ENCODE results near the gene TET3. TPM values are rescaled to one million over a fixed set of nuclear protein-coding genes. Genes with fewer than 3 reads are reported as not detected.
A peak's percentile ranks its signal among the peaks of the same experiment; 100 is the strongest.

Gene TET3
- total and polyA plus RNA-seq, 2 donors (not counting 3 experiments of a cell fraction or from before 2014, with no cell fraction given), result 3.4 to 15.6 TPM

DNA sequence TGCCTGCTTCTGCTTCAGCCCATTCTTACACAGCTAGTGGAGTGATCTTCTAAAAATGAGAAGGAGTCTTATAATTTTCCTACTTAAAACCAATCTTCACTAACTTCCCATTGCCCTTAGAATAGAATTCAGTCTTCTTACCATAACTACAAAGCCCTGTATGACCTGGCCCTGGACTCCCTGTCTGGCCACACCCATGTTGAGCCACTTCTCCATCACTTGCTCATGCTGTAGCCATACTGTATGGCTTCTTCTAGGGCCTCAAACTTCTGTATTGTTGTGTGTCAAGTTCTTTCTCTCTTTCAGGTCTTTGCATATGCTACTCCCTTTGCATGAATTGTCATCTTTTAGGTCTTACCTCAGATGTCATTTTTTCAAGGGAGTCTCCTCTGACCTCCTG, 46.8 kb upstream of the TET3 start:
- Histone ChIP-seq H3K27ac (ENCODE audit: insufficient read depth, low read depth, low read length) (no peak overlapping the region), H3K9me1 (replicated peaks; ENCODE audit: control insufficient read depth, extremely low read depth, insufficient read depth, low read length) (no peaks in the 10 kb centered on the region), H3K9me3 (replicated peaks; ENCODE audit: control insufficient read depth, insufficient read depth, low read length) (no peaks in the 10 kb centered on the region), H3K36me3 (ENCODE audit: control insufficient read depth in 2 of 2, extremely low read depth in 1 of 2, insufficient read depth in 2 of 2, low read length in 2 of 2) (peaks cover 3% of the 10 kb centered on the region in 2 experiments), H3K4me3 (replicated peaks in 1 of 3; ENCODE audit: insufficient read depth in 1 of 3, low read depth in 1 of 3, low read length in 3 of 3) (no peak overlapping the region), H4K20me1 (replicated peaks; ENCODE audit: control insufficient read depth, extremely low read depth, insufficient read depth, low read length) (peaks cover 3% of the 10 kb centered on the region), H3K79me2 (ENCODE audit: control insufficient read depth, insufficient read depth, low read length) (peaks cover 52% of the 10 kb centered on the region), H3K9ac (replicated peaks; ENCODE audit: extremely low read depth, insufficient read depth, low read length) (no peak overlapping the region), H2AFZ (ENCODE audit: low read depth, low read length) (no peak overlapping the region), H3K4me2 (ENCODE audit: insufficient read depth, low read length) (no peak overlapping the region), H3K27me3 (ENCODE audit: control insufficient read depth in 2 of 2, insufficient read depth in 2 of 2, low read length in 2 of 2) (no peaks in the 10 kb centered on the region), H3K4me1 (ENCODE audit: control insufficient read depth, extremely low read depth, insufficient read depth, low read length) (peaks cover 5% of the 10 kb centered on the region)
- FAIRE-seq (no peak), DNase-seq (ENCODE audit: low read depth, low spot score) (no peak)
- dilution Hi-C loops (cut with MboI; ENCODE audit: extremely low pct_ligation_motif_present, low sequenced_read_pairs), result no loop called here
- POLR2A ChIA-PET, result no interaction called here
- CTCF ChIA-PET, result interaction anchor here (0.8 to 1.6 kb wide), 3 partner anchors 8 to 33 kb away, joined by 3 to 5 read pairs (median 4); no protein-coding TSS in a partner anchor
- TF ChIP-seq POLR2AphosphoS5 (IDR thresholded peaks at IDR 0.05; ENCODE audit: insufficient read depth, low read depth, low read length), result no peak
- intact Hi-C loops (cut with micrococcal nuclease), result loop anchor here (5.0 kb wide), 1 partner anchor 1179 kb away; no protein-coding TSS in a partner anchor
- no TSS peak for BruUV-seq (replicated peaks)

DNA sequence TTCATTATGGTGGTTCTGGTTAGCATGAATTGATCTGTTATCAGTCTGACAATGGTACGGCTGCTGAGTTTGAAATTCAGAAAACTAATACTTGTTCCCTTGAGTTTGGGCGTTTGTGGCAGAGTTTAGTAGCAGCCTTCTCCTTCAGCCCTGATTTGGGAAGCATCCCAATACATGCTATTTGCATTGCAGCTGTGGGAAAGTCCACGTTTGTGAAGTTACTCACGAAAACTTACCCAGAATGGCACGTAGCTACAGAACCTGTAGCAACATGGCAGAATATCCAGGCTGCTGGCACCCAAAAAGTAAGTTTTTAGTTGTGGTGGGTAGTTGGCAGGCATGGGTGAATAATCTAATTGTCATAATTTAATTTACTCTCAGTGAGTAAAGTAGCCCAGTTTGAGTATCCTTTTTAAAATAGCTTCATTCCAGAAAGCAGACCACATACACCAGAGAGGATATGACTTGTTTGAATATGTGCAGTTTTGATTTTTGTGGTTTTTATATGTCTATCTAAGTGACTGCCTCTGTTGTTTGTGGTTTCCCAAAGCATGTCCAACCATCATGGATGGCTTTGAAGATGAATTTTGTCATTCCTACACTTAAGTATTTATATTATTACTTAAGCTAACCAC, 45.9 kb upstream of the TET3 start:
- Histone ChIP-seq H3K36me3 (ENCODE audit: control insufficient read depth in 2 of 2, extremely low read depth in 1 of 2, insufficient read depth in 2 of 2, low read length in 2 of 2) (peaks cover 3 to 4% of the 10 kb centered on the region in 2 experiments), H3K27ac (ENCODE audit: insufficient read depth, low read depth, low read length) (no peak overlapping the region), H3K4me2 (ENCODE audit: insufficient read depth, low read length) (no peak overlapping the region), H3K9me1 (replicated peaks; ENCODE audit: control insufficient read depth, extremely low read depth, insufficient read depth, low read length) (no peaks in the 10 kb centered on the region), H3K79me2 (ENCODE audit: control insufficient read depth, insufficient read depth, low read length) (peaks cover 49% of the 10 kb centered on the region), H4K20me1 (replicated peaks; ENCODE audit: control insufficient read depth, extremely low read depth, insufficient read depth, low read length) (no peaks in the 10 kb centered on the region), H3K4me1 (ENCODE audit: control insufficient read depth, extremely low read depth, insufficient read depth, low read length) (peaks cover 5% of the 10 kb centered on the region), H2AFZ (ENCODE audit: low read depth, low read length) (no peak overlapping the region), H3K27me3 (ENCODE audit: control insufficient read depth in 2 of 2, insufficient read depth in 2 of 2, low read length in 2 of 2) (no peaks in the 10 kb centered on the region), H3K4me3 (replicated peaks in 1 of 3; ENCODE audit: insufficient read depth in 1 of 3, low read depth in 1 of 3, low read length in 3 of 3) (no peak overlapping the region), H3K9ac (replicated peaks; ENCODE audit: extremely low read depth, insufficient read depth, low read length) (no peak overlapping the region), H3K9me3 (replicated peaks; ENCODE audit: control insufficient read depth, insufficient read depth, low read length) (no peaks in the 10 kb centered on the region)
- POLR2A ChIA-PET, result interaction anchor here (0.6 kb wide), 1 partner anchor 22 kb away, joined by 3 read pairs; no protein-coding TSS in a partner anchor
- no TSS peak for BruUV-seq (replicated peaks)
- intact Hi-C loops (cut with micrococcal nuclease) (loop anchor here (5.0 kb wide), 1 partner anchor 1178 kb away; no protein-coding TSS in a partner anchor), dilution Hi-C loops (cut with MboI; ENCODE audit: extremely low pct_ligation_motif_present, low sequenced_read_pairs) (no loop called here)
- DNase-seq (ENCODE audit: low read depth, low spot score) (no peak), FAIRE-seq (peak; percentile 4)
- TF ChIP-seq, protein P1, sequence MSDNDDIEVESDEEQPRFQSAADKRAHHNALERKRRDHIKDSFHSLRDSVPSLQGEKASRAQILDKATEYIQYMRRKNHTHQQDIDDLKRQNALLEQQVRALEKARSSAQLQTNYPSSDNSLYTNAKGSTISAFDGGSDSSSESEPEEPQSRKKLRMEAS (IDR thresholded peaks at IDR 0.05; ENCODE audit: insufficient read depth, insufficient read length), result no peak
- CTCF ChIA-PET, result interaction anchor here (1.4 to 1.6 kb wide), 2 partner anchors 16 to 32 kb away, joined by 3 to 5 read pairs; no protein-coding TSS in a partner anchor

All from endothelial cell of umbilical vein (primary cell).